Stimulated activated CD8-positive, alpha-beta memory T cell treated with anti-CD3 and anti-CD28 coated beads, Interleukin-7, amount 100 ng/mL, for 4 hours (primary cell): ENCODE measurements around the gene CDK5RAP1.
A peak's percentile ranks its signal among the peaks of the same experiment; 100 is the strongest.

ENCODE experiments used
- DNase-seq, 2 donors: peaks; one replicate each; pipeline ENCODE4 v3.0.0-alpha.2; 2020; ENCODE audit warnings: low read depth in 2 of 2

The CDK5RAP1 gene

DNA sequence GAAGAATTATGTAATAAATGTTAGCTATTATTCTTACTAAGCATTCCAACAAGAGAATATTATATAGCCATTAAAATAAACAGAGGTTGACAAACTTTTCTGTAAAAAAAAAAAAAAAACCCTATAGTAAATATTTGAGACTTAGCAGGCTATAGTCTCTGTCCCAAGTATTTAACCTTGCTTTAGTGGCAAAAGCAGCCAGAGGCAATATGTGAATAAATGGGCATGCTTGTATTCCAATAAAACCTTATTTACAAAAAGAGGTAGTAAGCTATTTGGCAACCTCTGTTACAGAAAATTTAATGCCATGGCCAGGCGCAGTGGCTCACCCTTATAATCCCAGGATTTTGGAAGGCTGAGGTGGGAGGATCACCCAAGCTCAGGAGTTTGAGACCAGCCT lies 14.6 kb downstream of the CDK5RAP1 start:
- DNase-seq = no peak

GRCh38 chr20:33377366-33377765 lies 24.0 kb downstream of the CDK5RAP1 start:
- no peak for DNase-seq

DNA sequence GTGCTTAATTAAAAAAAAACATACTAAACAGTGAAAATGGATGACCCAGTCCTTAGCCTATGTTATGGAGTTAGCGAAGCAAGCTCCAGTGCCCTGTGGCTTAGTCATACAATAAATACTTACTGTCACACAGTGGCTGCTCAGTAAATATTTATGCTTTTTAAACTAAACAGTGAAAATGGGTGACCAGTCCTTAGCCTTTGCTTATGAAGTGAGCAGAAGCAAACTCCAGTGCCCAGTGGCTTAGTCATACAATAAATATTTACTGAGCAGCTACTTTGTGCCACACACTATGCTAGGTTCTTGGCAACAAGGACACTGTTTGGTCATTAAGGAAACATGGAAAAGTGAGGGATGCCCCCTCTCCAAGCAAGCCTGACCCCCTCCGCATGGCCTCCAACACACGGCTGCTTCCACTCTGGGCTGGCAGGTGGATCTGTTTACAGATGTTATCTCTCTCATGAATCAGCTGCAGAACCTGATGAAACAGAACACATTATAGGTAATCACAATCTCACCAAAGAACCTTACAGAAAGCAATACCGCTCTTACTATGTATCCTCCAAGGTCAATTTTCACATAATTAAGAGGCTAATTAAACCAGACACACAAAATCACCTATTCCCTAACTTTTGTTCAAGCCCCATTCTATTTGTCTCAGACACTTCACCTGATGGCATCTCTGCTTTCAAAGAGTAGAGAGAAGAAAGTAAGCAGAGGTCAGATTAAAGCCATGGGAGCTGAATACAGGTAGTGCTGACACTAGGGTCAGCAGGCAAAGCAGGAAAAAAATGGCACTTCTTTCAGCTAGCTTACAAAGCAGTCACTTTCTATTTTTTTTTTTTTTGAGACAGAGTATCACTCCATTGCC lies 27.3 kb downstream of the CDK5RAP1 start:
- no peak for DNase-seq

GRCh38 chr20:33372993-33373441 lies 28.3 kb downstream of the CDK5RAP1 start:
- no peak for DNase-seq

DNA sequence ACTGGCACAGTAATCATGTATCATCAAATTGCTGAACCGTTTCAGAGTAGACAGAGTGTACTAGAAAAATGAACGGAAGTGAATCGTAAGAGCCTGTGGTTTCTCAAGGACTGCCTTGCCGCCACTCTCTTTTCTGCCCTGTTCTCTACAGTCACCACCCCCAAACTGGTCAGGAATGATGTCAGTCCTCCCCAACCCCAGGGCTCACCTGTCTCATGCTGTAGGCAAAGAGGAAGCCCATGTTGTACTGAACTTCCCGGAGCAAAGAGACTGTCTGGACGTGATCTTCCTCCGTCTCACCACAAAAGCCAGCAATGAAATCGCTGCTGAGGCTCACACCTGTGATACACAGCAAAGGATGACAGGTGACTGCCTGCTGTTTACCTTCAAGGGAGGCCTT lies 31.0 kb downstream of the CDK5RAP1 start:
- DNase-seq = peak; percentile 13 to 41

DNA sequence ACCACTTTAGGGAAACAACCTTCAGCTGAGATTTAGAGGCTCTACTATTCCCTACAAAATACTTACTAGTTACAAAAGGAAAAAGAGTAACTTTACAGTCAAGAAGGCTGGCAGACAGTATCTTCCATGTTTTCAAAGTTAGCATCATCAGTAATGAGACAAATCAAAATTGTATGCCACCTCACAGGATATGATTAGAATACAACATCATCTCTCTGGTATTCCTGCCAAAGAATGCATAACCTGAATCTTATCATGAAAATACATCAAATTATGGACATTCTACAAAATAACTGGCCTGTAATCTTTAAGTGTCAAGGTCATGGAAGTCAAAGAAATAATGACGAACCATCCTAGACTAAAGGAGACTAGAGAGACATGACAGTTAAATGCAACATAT lies 38.4 kb downstream of the CDK5RAP1 start:
- DNase-seq = no peak

- no peak for DNase-seq
These were observed 41.7 kb downstream of the CDK5RAP1 start for GRCh38 chr20:33359399-33360261.

DNA sequence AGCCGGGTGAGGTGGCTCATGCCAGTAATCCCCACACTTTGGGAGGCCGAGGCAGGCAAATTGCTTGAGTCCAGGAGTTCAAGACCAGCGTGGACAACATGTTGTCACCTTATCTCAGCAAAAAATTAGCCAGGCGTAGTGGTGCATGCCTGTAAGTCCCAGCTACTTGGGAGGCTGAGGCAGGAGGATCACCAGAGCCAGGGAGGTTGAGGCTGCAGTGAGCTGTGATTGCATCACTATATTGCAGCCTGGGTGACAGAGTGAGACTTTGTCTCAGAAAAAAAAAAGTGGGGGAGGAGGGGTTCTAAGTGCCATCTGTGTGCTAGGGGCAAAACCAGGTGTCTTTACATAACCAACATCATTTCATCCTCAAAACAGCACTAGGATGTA lies 48.3 kb downstream of the CDK5RAP1 start:
- no peak for DNase-seq

- no peak for DNase-seq
These were observed 48.9 kb downstream of the CDK5RAP1 start for GRCh38 chr20:33352258-33353012.

DNA sequence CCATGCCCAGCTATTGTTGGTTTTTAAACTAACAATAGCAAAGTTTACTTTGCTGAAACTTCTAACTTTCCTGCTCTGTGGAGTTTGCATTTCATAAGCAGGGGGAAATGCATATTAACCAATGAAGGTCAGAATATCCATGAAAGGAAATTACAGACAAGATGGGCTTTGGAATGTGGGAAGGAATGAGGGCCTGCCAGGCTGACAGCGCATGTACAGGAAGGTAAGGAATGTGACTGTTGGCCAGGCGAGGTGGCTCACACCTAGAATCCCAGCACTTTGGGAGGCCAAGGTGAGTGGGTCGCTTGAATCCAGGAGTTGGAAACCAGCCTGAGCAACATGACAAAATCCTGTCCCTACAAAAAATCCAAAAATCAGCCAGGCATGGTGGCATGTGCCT lies 49.6 kb downstream of the CDK5RAP1 start:
- no peak for DNase-seq

GRCh38 chr20:33349493-33349892 lies 51.8 kb downstream of the CDK5RAP1 start:
- DNase-seq = no peak

- no peak for DNase-seq
These were observed 53.0 kb downstream of the CDK5RAP1 start for GRCh38 chr20:33348136-33348937.

GRCh38 chr20:33345342-33345741 lies 56.0 kb downstream of the CDK5RAP1 start:
- DNase-seq = no peak

DNA sequence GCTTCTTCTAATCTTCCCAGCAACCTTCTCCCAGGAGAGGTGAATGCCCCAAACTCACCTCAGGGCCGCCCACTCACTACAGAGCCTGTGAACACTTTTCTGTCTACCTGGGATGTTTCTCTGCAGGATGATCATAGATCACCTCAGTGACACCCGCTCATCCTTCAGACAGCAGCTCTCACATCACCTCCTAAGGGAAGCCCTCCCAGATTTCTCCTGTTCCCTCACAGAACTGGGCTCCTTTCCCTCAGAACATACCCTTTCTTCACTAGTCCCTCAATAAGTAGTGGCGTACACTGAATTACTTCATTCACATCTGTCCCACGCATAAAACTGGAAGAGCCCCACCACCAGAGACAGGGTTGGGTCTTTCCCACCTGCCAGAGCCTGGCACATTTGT lies 57.8 kb downstream of the CDK5RAP1 start:
- no peak for DNase-seq

GRCh38 chr20:33339515-33340058 lies 61.7 kb downstream of the CDK5RAP1 start:
- no peak for DNase-seq

DNA sequence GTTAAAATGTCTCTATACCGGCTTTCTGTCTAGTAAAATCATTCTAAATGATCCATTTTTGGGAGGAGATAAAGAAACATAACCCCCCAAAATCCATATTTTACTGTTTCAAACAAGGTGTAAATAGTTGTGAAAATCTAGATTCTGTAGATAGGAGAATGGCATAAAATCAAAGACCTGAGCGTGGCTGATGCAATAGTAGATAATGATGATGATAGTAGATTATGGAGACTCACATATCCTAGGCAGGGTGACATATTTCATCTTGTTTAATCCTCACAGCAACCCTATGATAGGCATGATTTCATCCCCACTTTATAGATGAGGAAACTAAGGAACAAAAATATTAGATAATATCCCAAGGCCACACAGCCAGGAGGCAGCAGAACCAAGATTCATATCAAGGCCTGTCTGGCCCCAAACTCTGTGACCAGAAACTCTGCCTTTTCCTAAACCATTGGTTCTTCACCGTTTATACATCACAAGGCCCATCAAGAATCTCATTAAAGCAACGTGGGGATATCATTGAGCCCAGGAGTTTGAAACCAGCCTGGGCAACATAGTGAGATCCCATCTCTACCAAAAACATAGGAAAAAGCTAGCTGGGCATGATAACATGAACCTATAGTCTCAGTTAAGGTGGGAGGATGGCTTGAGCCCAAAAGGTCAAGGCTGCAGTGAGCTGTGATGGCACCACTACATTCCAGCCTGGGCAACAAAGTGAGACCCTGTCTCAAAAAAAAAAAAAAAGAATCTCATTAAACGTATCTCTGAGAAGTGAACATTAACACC lies 62.7 kb downstream of the CDK5RAP1 start:
- DNase-seq = no peak

GRCh38 chr20:33337531-33338165 lies 63.7 kb downstream of the CDK5RAP1 start:
- no peak for DNase-seq

GRCh38 chr20:33337119-33337518 lies 64.2 kb downstream of the CDK5RAP1 start:
- no peak for DNase-seq

DNA sequence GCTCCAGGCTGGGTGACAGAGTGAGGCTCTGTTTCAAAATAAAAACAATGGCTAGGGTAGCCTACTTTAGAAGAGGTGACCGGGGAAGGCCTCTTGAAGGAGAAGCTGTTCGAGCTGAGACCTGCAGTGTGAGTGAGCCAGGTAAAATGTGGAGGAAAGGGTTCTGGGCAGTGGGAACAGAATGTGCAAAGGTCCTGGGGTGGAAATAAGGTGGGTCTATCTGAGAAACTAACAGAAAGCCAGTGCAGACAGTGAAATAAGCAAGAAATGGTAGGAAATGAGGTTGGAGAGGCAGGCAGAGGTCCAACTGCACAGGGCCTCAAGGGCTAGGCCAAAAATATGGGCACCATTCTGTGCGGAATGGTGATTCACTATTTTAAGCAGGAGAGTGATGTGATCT lies 64.9 kb downstream of the CDK5RAP1 start:
- no peak for DNase-seq

DNA sequence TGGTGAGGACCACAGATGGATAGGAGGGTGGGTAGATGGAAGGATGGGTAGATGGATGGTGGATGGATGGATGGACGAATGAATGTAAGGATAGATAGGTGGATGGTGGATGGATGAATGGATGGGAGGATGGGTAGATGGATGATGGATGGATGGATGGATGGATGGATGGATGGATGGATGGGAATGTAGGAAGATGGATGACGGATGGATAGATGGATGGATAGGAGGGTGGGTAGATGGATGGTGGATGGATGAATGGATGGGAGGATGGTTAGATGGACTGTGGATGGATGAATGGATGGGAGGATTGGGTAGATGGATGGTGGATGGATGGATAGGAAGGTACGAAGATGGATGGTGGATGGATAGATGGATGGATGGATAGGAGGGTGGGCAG lies 67.2 kb downstream of the CDK5RAP1 start:
- DNase-seq = no peak
